Right renal pelvis (tissue), 4 donors: ENCODE measurements around the gene ZFAND2B. TPM values are rescaled to one million over a fixed set of nuclear protein-coding genes. Genes with fewer than 3 reads are reported as not detected.
"Not testable (repeated sequence)": the region's sequence is repeated elsewhere in the genome, so short reads cannot be mapped to it uniquely, and the experiment has no call there.

Experiments
- DNase-seq, 4 donors: peaks; one replicate each; pipeline ENCODE4 v3.0.0-alpha.2; 2013; ENCODE audit warnings: low read depth in 4 of 4, low spot score in 3 of 4, missing footprints in 1 of 4
- polyA plus RNA-seq, 4 donors: library from polyadenylated mRNA; unstranded; fragments of 120-200 nt; gene quantifications; one replicate each; pipeline ENCODE4 v1.2.1, GENCODE V29; 2013; ENCODE audit not compliant: insufficient read length in 4 of 4

The ZFAND2B gene
- polyA plus RNA-seq, 4 donors, result 40.5 to 46.5 (median 43.2) TPM

- DNase-seq, result no peak
Observed at GRCh38 chr2:219247678-219248642, 41.4 kb downstream of the ZFAND2B start.

- DNase-seq, result no peak
Observed at GRCh38 chr2:219248845-219249202, 42.2 kb downstream of the ZFAND2B start.

- DNase-seq, result peak in 1 of 4 donors; percentile 54
Observed at GRCh38 chr2:219249203-219249980, 42.8 kb downstream of the ZFAND2B start.

DNA sequence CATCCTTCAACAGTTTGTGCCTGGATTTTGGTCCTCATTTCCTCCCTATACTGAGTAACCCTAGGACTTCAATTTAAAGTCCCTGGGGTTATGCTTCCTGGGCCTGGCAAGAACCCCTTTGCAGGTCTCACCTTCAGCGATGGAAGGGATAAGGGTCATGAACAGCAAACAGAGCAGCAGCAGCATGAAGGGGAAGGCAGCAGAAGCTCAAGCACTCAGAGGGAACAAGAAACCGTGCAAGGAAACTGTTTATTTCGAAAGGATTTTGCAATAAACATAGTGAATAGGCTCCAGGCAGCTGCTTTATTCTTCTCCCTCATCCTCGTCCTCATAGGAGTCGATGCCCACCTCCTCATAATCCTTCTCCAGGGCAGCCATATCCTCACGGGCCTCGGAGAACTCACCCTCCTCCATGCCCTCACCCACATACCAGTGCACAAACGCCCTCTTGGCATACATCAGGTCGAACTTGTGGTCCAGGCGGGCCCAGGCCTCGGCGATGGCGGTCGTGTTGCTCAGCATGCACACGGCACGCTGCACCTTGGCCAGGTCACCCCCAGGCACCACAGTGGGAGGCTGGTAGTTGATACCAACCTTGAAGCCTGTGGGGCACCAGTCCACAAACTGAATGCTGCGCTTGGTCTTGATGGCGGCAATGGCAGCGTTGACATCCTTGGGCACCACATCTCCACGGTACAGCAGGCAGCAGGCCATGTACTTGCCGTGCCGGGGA lies 43.6 kb downstream of the ZFAND2B start:
- DNase-seq, result no peak

GRCh38 chr2:219251656-219252055 lies 45.1 kb downstream of the ZFAND2B start:
- DNase-seq, result no peak

GRCh38 chr2:219252084-219252483 lies 45.5 kb downstream of the ZFAND2B start:
- DNase-seq, result no peak

GRCh38 chr2:219252570-219252899 lies 46.0 kb downstream of the ZFAND2B start:
- DNase-seq, result no peak

GRCh38 chr2:219252900-219253752 lies 46.5 kb downstream of the ZFAND2B start, which contains the start of gene TUBA4B:
Gene TUBA4B, plus strand, starts transcription at chr2:219253243. Its CDS starts 165 bp downstream, at chr2:219253408.
- DNase-seq, result no peak

GRCh38 chr2:219253753-219254589 lies 47.4 kb downstream of the ZFAND2B start, which contains the start of gene TUBA4A:
Gene TUBA4A, minus strand, starts transcription at chr2:219253918. Its CDS starts 60 bp downstream, at chr2:219253858.
- DNase-seq, result no peak

DNA sequence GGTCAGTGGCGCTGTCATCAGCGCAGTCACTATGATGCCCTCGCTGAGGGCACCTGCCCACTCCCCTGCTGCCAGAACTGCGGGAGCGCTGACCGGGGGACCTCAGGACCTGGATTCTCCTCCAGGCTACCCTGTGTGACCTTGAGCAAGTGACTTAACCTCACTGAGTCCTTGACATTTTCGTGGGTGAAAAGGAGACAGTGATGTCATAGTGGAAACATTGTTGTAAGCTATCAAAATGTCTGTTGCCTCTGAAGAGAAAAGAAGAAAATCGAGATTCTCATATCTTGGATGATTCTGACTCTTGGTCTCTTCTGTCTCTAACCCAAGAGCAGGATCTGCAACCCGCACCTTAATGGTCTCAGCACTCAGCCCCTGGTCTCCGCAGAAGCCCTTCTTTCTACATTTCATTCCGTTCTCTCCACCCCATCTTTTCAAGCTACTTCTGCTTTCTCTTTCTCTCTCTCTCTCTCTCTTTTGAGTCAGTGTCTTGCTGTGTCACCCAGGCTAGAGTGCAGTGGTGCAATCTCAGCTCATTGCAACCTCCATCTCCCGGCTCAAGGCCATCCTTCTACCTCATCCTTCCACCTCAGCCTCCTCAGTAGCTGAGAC lies 48.1 kb downstream of the ZFAND2B start:
- no peak for DNase-seq

GRCh38 chr2:219258942-219259341 lies 52.4 kb downstream of the ZFAND2B start:
- DNase-seq, result not testable (repeated sequence)

Other genes with a start within 250 kb of the ZFAND2B start
- gene CDK5R2, start 247.1 kb upstream of the ZFAND2B start, polyA plus RNA-seq, result under 1 TPM in 1 of 4 donors, not detected in 3; 0.17 TPM
- under 1 TPM in 3 of 4 donors, not detected in 1; 0.08 to 0.10 (median 0.08) TPM for gene FEV, start 221.6 kb upstream of the ZFAND2B start, polyA plus RNA-seq
- not detected for gene CRYBA2, start 213.4 kb upstream of the ZFAND2B start, polyA plus RNA-seq
- gene CFAP65, start 165.3 kb upstream of the ZFAND2B start, polyA plus RNA-seq, result under 1 TPM; 0.19 to 0.41 (median 0.25) TPM
- 1 to 10 TPM; 1.5 to 2.5 (median 1.8) TPM for gene IHH, start 145.9 kb upstream of the ZFAND2B start, polyA plus RNA-seq
- gene NHEJ1, start 46.0 kb upstream of the ZFAND2B start, polyA plus RNA-seq, result 10 to 100 TPM; 18.8 to 21.3 (median 20.1) TPM
- gene SLC23A3, start 36.8 kb upstream of the ZFAND2B start, polyA plus RNA-seq, result 10 to 100 TPM; 14.8 to 23.3 (median 18.8) TPM
- gene CNPPD1, start 29.9 kb upstream of the ZFAND2B start, polyA plus RNA-seq, result 10 to 100 TPM; 66.2 to 75.3 (median 70.5) TPM
- 100 to 1,000 TPM; 110 to 129 (median 121) TPM for gene RETREG2, start 28.5 kb upstream of the ZFAND2B start, polyA plus RNA-seq
- 10 to 100 TPM; 32.4 to 40.3 (median 36.8) TPM for gene ABCB6, start 12.2 kb downstream of the ZFAND2B start, polyA plus RNA-seq
- 10 to 100 TPM; 43.5 to 49.3 (median 45.6) TPM for gene ATG9A, start 22.9 kb downstream of the ZFAND2B start, polyA plus RNA-seq
- gene ANKZF1, start 23.0 kb downstream of the ZFAND2B start, polyA plus RNA-seq, result 10 to 100 TPM; 40.5 to 59.2 (median 50.4) TPM
- 10 to 100 TPM; 21.3 to 28.2 (median 24.2) TPM for gene GLB1L, start 38.7 kb downstream of the ZFAND2B start, polyA plus RNA-seq
- 10 to 100 TPM; 36.3 to 41.8 (median 37.8) TPM for gene STK16, start 38.7 kb downstream of the ZFAND2B start, polyA plus RNA-seq
- under 1 TPM; 0.87 to 0.97 (median 0.92) TPM for gene TUBA4B, start 46.5 kb downstream of the ZFAND2B start, polyA plus RNA-seq
- gene TUBA4A, start 47.1 kb downstream of the ZFAND2B start, polyA plus RNA-seq, result 10 to 100 TPM; 34.0 to 60.1 (median 37.1) TPM
- 10 to 100 TPM; 73.3 to 89.5 (median 76.2) TPM for gene DNAJB2, start 72.6 kb downstream of the ZFAND2B start, polyA plus RNA-seq
- under 1 TPM in 2 of 4 donors, not detected in 2; 0.31 to 0.56 TPM for gene PTPRN, start 102.6 kb downstream of the ZFAND2B start, polyA plus RNA-seq
- not detected for gene RESP18, start 126.0 kb downstream of the ZFAND2B start, polyA plus RNA-seq
- 10 to 100 TPM; 54.2 to 67.5 (median 58.2) TPM for gene DNPEP, start 181.1 kb downstream of the ZFAND2B start, polyA plus RNA-seq
- 1 to 10 TPM; 5.9 to 6.8 (median 6.6) TPM for gene DES, start 211.6 kb downstream of the ZFAND2B start, polyA plus RNA-seq
- 10 to 100 TPM; 10.3 to 15.2 (median 13.3) TPM for gene SPEG, start 228.1 kb downstream of the ZFAND2B start, polyA plus RNA-seq